NCI-H1105 (cell line): ENCODE measurements around the gene ADIRF.
"Not testable (repeated sequence)": the region's sequence is repeated elsewhere in the genome, so short reads cannot be mapped to it uniquely, and the experiment has no call there.

ENCODE experiments used
- DNase-seq: peaks from one replicate; lab custom pipeline; 2025; lab: John Stamatoyannopoulos, UW

The ADIRF gene

DNA sequence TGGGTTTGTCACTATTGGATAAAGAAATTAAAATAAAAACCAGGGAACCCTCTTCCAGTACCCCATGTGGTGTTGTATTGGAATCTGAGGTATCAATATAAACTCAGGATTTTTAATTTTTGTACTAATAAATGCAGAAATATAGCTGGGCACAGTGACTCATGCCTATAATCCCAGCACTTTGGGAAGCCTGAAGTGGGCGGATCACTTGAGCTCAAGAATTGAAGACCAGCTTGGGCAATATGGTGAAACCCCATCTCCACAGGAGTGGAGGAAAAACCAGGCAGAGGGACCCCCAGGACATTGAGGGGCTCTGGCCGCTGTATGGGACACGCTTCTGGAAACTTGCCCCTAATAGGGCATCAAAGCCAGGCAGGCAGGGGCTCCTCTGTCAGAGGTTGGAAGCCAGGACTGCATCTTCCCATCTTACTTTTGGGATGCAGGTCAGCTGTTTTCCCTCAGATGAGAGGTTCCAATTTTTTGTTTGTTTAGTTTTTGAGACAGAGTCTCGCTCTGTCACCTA lies 11.1 kb downstream of the ADIRF start:
- DNase-seq = no peak

GRCh38 chr10:86979977-86980448 lies 11.7 kb downstream of the ADIRF start:
- no peak for DNase-seq

DNA sequence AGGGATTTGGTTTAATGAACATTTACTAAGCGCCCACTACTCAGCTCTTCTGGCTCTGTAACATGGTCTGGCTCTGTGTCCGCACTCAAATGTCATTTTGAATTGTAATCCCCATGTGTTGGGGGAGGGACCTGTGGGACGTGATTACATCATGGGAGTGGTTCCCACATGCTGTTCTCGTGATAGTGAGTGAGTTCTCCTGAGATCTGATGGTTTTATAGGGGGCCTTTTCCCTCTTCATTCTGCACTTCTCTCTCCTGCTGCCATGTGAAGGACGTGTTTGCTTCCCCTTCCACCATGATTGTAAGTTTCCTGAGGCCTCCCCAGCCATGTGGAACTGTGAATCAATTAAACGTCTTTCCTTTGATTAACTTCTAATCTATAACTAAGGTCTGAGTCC lies 12.7 kb downstream of the ADIRF start:
- DNase-seq = not testable (repeated sequence)

DNA sequence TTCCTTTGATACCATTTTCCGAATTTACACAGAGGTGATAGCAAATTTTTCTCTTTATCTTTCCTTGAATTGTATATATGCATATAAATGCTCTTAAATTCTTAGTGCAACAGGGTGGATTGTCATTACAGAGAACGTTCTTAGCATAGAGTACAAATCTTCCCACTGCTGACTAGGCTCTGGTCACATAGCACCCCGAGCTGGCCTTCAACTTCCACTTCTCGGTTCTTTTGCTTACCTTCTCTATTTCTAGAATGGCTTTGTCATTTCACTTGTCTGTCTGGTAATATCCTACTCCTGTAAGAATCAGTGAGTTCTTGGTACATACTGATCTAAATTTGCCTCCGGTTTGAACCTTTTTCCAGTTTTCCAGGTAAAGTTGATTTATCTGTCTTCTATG lies 13.4 kb downstream of the ADIRF start:
- no peak for DNase-seq

GRCh38 chr10:86984498-86984897 lies 16.2 kb downstream of the ADIRF start:
- DNase-seq = not testable (repeated sequence)

- DNase-seq = no peak
These were observed 20.2 kb downstream of the ADIRF start for GRCh38 chr10:86988520-86988919.

GRCh38 chr10:86991362-86991761 lies 23.1 kb downstream of the ADIRF start:
- not testable (repeated sequence) for DNase-seq

- DNase-seq = no peak
These were observed 24.2 kb downstream of the ADIRF start for GRCh38 chr10:86992456-86992855.

DNA sequence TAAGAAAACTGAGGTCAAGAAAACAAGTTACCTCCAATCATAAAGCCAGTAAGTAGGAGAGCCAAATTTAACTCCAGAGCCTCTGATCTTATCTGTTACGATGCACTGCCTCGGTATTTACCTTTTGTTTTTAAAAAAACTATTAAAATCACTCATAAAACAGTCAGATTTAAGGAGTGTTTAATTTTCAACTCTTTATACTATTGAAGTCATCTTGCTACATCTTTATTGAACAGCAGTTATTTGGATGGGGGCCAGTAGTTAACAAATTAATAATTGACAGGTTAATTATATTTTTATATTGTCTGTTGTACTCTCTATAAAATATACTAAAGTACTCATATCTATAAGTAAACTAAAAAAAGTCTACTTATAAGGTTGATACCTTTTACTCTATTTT lies 24.6 kb downstream of the ADIRF start:
- no peak for DNase-seq

DNA sequence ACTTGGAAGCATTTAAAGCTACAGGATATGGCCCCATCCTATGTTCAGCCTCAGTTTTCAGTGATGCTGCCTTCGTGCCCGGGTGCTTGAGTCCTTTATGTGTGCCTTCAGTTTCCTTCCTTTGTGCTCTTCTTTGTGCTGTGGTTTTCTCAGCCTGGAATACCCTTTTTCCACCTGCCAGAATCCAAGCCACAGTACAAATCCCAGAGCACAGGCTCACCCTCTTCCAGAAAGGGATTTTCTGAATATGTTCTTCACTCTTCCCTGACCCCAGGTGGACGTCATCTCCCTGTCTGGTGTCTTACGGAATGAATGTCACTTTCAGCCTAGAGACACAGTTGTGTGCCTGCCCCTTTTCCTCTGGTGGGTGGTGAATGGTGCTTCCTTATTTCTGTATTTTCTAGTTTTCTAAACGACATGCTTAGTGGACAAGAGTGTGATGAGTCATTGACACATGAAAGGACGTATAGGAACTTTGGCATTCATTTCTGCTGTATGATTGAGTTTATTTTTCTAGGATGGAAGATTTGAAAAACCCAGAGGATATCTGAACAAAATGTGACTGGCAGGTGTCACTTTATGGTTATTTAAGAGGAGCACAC lies 31.6 kb downstream of the ADIRF start:
- DNase-seq = not testable (repeated sequence)

- DNase-seq = no peak
These were observed 32.2 kb downstream of the ADIRF start for GRCh38 chr10:87000491-87000890.

DNA sequence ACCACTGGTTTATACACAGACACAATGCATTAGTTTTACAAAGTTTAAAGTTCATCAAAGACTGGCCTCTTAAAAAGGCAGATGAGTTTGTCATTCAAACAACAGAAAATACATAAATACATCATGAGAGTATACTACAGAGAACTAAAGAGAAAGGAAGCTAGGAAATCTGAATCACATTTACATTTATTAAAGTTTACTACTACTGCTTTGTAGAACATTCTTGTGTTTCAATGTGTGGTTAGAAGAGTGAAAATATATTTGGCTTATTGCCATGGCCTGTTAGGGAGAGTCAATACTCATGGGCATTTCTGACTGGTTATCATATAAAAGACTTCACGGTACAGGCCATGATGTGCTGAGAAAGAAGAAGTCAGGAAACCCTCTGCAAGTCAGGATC lies 38.8 kb downstream of the ADIRF start:
- DNase-seq = not testable (repeated sequence)

DNA sequence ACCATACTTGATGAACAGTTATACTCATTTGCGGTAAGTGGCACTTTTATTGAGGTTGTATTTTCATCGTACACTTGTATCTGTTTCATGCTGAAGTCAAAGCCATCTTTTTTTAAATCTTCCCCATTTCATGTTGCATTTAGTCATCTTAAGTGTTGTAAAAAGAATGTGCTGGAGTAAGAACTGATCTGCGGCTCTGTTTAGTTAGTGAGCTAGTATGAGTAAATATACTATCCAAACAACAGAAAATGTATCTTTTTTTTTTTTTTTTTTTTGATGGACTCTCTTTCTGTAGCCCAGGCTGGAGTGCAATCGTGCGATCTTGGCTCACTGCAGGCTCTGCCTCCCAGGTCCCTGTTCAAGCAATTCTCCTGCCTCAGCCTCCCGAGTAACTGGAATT lies 39.4 kb downstream of the ADIRF start:
- DNase-seq = not testable (repeated sequence)

DNA sequence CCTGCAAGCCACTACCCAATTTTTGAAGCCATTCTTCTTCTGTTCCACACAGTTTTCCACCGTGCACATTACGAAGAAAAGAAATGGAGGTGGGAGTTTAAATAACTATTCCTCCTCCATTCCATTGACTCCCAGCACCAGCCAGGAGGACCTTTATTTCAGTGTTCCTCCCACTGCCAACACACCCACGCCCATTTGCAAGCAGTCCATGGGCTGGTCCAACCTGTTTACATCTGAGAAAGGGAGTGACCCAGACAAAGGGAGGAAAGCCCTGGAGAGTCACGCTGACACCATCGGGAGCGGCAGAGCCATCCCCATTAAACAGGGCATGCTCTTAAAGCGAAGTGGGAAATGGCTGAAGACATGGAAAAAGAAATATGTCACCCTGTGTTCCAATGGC lies 40.0 kb downstream of the ADIRF start:
- not testable (repeated sequence) for DNase-seq

GRCh38 chr10:87009134-87009696 lies 40.9 kb downstream of the ADIRF start:
- DNase-seq = not testable (repeated sequence)

GRCh38 chr10:87013528-87013927 lies 45.2 kb downstream of the ADIRF start:
- DNase-seq = not testable (repeated sequence)

DNA sequence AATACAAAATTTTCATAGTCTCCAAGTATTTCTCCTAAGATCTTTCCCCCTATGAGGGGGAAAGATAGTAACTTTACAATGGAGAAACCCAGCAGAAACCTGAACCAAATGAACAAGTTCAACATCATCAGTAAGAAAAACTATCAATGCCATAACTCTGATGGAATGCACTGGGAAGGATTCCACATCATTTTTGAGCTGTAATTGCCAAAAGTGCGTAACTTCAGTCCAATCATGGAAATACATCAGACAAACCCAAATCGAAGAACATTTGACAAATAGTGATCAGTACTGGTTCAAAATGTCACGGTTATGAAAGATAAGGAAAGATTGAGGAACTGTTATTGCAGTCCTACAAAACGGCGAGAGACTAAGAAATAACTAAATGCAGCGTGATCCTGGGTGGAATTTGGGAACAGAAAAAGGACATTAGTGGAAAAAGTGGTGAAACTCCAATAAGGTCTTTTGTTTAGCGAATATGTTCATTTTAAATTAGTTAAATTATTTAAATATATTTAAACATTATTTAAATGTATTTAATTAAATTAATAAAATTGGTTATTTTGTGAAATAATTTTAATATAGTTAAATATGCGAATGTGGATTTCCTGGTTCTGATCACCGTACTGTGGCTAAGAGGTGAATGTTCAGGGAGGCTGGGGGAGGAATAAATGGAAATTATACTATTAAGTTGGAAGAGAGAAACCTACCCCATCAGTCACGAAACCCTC lies 46.9 kb downstream of the ADIRF start:
- DNase-seq = not testable (repeated sequence)

- not testable (repeated sequence) for DNase-seq
These were observed 49.8 kb downstream of the ADIRF start for GRCh38 chr10:87018127-87018526.

DNA sequence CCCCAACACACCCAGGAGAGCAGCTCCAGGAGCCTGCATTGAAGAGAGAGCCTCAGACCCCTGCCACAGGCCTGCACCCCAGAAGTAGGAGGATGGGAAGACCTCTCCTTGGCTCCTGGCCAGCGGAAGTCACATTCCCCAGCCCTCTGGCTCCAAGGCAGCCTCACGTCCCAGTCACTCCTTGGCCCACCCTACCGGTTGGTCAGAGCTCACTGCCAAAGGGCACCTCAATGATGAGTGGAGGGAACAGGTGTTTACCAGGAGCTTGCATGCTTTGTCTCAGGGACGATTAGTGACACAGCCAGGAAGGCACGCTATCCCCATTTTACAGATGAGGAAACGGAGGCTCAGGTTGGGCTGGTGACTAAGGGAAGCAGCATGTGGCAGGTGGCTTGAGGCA lies 50.8 kb downstream of the ADIRF start:
- DNase-seq = not testable (repeated sequence)

GRCh38 chr10:87019504-87019903 lies 51.2 kb downstream of the ADIRF start:
- not testable (repeated sequence) for DNase-seq

DNA sequence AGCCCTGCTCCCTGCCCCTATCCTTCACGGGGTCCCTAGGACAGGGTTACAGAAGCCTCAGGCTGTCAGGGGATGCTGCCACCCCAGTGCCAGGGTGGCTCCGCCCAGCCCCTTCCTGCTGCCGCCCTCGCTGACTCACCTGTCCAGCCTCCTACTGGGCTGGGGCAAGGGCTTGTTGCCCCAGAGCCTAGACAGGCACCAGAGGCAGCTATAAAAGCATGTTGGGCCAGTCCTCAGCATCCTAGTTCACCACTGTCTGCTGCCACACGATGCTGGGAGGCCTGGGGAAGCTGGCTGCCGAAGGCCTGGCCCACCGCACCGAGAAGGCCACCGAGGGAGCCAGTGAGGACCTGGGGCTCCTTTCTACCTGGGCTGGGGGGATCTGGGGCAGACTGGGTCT lies 51.8 kb downstream of the ADIRF start, which contains the start of gene FAM25A:
FAM25A (plus strand) TSS at position 239 of the 400 bp plus-strand sequence; CDS start at position 270, 31 bp downstream.
- not testable (repeated sequence) for DNase-seq
